Measurements from ENCODE around the gene KCNC2. TPM values are rescaled to one million over a fixed set of nuclear protein-coding genes. Genes with fewer than 3 reads are reported as not detected.

Gene KCNC2
- total RNA-seq, 4 donors from 2014 or later, result 0.17 to 0.19 TPM; not detected in 2

- Histone ChIP-seq H3K4me1 (no peaks in the 10 kb centered on the region), H3K27ac (replicated peaks in 1 of 4) (no peak overlapping the region), H3K27me3 (no peaks in the 10 kb centered on the region), H3K36me3 (no peaks in the 10 kb centered on the region), H3K4me3 (no peak overlapping the region), H3K9me3 (no peaks in the 10 kb centered on the region)
- 89% methylated on average over 3 of the region's 3 CpGs for WGBS
- DNase-seq (ENCODE audit: extremely low spot score), result no peak
- intact Hi-C loops (cut with DNase I), result no loop called here
- TF ChIP-seq EP300 (IDR thresholded peaks at IDR 0.05) (no peak), POLR2AphosphoS5 (IDR thresholded peaks at IDR 0.05) (no peak), POLR2A (IDR thresholded peaks at IDR 0.05; ENCODE audit: low read depth) (no peak)
- TF ChIP-seq, protein P1, sequence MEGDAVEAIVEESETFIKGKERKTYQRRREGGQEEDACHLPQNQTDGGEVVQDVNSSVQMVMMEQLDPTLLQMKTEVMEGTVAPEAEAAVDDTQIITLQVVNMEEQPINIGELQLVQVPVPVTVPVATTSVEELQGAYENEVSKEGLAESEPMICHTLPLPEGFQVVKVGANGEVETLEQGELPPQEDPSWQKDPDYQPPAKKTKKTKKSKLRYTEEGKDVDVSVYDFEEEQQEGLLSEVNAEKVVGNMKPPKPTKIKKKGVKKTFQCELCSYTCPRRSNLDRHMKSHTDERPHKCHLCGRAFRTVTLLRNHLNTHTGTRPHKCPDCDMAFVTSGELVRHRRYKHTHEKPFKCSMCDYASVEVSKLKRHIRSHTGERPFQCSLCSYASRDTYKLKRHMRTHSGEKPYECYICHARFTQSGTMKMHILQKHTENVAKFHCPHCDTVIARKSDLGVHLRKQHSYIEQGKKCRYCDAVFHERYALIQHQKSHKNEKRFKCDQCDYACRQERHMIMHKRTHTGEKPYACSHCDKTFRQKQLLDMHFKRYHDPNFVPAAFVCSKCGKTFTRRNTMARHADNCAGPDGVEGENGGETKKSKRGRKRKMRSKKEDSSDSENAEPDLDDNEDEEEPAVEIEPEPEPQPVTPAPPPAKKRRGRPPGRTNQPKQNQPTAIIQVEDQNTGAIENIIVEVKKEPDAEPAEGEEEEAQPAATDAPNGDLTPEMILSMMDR (IDR thresholded peaks at IDR 0.05), result no peak
Measured at GRCh38 chr12:75130811-75131210, 78.8 kb downstream of the KCNC2 start.

GRCh38 chr12:75129275-75129674 lies 80.4 kb downstream of the KCNC2 start:
- intact Hi-C loops (cut with DNase I), result no loop called here
- TF ChIP-seq EP300 (IDR thresholded peaks at IDR 0.05), result no peak
- TF ChIP-seq POLR2AphosphoS5 (IDR thresholded peaks at IDR 0.05), result no peak
- TF ChIP-seq POLR2A (IDR thresholded peaks at IDR 0.05; ENCODE audit: low read depth), result no peak
- TF ChIP-seq, protein P1 (IDR thresholded peaks at IDR 0.05), result no peak
- Histone ChIP-seq H3K27ac (replicated peaks in 1 of 4) (no peak overlapping the region), H3K4me1 (no peaks in the 10 kb centered on the region), H3K9me3 (no peaks in the 10 kb centered on the region), H3K36me3 (no peaks in the 10 kb centered on the region), H3K4me3 (no peak overlapping the region), H3K27me3 (no peaks in the 10 kb centered on the region)
- WGBS, result 69% methylated on average over 2 of the region's 2 CpGs
- no peak for DNase-seq (ENCODE audit: extremely low spot score)

- no peak for TF ChIP-seq EP300 (IDR thresholded peaks at IDR 0.05)
- TF ChIP-seq, protein P1 (IDR thresholded peaks at IDR 0.05), result no peak
- Histone ChIP-seq H3K9me3 (no peaks in the 10 kb centered on the region), H3K27ac (replicated peaks in 1 of 4) (no peak overlapping the region), H3K4me1 (no peaks in the 10 kb centered on the region), H3K36me3 (no peaks in the 10 kb centered on the region), H3K27me3 (no peaks in the 10 kb centered on the region), H3K4me3 (no peak overlapping the region)
- intact Hi-C loops (cut with DNase I), result no loop called here
- no peak for DNase-seq (ENCODE audit: extremely low spot score)
- 69% methylated on average over 2 of the region's 2 CpGs for whole genome bisulfite sequencing
Measured at GRCh38 chr12:75121036-75121705, 88.5 kb downstream of the KCNC2 start.

GRCh38 chr12:75120311-75120711 lies 89.3 kb downstream of the KCNC2 start:
- intact Hi-C loops (cut with DNase I), result no loop called here
- no peak overlapping the region for H3K27ac ChIP-seq (replicated peaks in 1 of 4)
- 36% methylated on average over 1 of the region's 1 CpG for WGBS
- no peaks in the 10 kb centered on the region for H3K4me1 ChIP-seq
- TF ChIP-seq, protein P1 (IDR thresholded peaks at IDR 0.05), result no peak
- TF ChIP-seq POLR2A (IDR thresholded peaks at IDR 0.05; ENCODE audit: low read depth) (no peak), EP300 (IDR thresholded peaks at IDR 0.05) (no peak), POLR2AphosphoS5 (IDR thresholded peaks at IDR 0.05) (no peak)
- H3K9me3 ChIP-seq, result no peaks in the 10 kb centered on the region
- no peak for DNase-seq (ENCODE audit: extremely low spot score)
- no peaks in the 10 kb centered on the region for H3K27me3 ChIP-seq
- H3K36me3 ChIP-seq, result no peaks in the 10 kb centered on the region
- no peak overlapping the region for H3K4me3 ChIP-seq

DNA sequence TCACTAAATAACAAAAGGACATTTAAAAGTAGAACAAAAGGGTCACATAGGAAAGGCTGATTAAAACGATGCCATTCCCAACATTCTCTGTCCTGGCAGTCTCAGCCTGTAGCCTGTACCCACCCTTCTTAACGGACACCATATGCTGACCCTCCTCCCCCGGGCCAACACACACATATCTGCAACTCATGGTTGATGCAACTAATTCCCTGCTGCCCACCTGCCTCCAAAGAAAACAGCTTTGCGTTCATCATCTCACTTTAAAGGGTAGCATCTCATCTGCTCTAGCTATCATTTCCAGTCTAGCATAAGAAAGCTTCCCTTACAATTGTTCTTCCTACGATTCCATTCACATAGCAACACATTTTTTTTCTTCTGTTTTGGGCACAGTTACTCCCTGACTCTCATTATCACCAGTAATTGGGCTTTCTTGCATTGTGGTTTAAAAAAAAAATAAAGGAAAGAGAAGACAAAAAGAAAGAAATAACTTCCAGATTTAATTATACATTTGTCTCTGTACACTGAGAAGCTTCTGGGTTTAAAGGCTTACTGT lies 92.9 kb downstream of the KCNC2 start:
- intact Hi-C loops (cut with DNase I), result no loop called here
- TF ChIP-seq, protein P1 (IDR thresholded peaks at IDR 0.05), result no peak
- no peak for TF ChIP-seq EP300 (IDR thresholded peaks at IDR 0.05)
- no peak for TF ChIP-seq POLR2A (IDR thresholded peaks at IDR 0.05; ENCODE audit: low read depth)
- TF ChIP-seq POLR2AphosphoS5 (IDR thresholded peaks at IDR 0.05), result no peak
- DNase-seq (ENCODE audit: extremely low spot score), result no peak

More for the DNA sequence above, 92.9 kb downstream of the KCNC2 start:
- Histone ChIP-seq H3K36me3 (no peaks in the 10 kb centered on the region), H3K4me3 (no peak overlapping the region), H3K4me1 (no peaks in the 10 kb centered on the region), H3K9me3 (no peaks in the 10 kb centered on the region), H3K27ac (replicated peaks in 1 of 4) (no peak overlapping the region), H3K27me3 (no peaks in the 10 kb centered on the region)
- 62% methylated on average over 5 of the region's 5 CpGs for WGBS
